K562 (cell line): ENCODE measurements around the gene GOT1. TPM values are rescaled to one million over a fixed set of nuclear protein-coding genes. Genes with fewer than 3 reads are reported as not detected.

Source experiments
- ASH1L ChIP-seq: fragments of 450-650 bp; IDR thresholded peaks from 2 replicates; pipeline ENCODE4 v1.6.1; 2018; ENCODE audit warnings: borderline replicate concordance, mild to moderate bottlenecking, low read depth; ENCODE audit not compliant: partially characterized antibody
- ATF6 ChIP-seq: sonication (generic); formaldehyde crosslinking; IDR thresholded peaks from 2 replicates; pipeline ENCODE4 v1.4.0; 2020; ENCODE audit warnings: mild to moderate bottlenecking, missing genetic modification reagents
- CREB5 ChIP-seq: fragments of 250-450 bp; sonication (Bioruptor Pico); IDR thresholded peaks from 2 replicates; pipeline ENCODE4 v1.5.0; 2020; ENCODE audit warnings: mild to moderate bottlenecking
- PHF21A ChIP-seq: fragments of 450-650 bp; IDR thresholded peaks from 2 replicates; pipeline ENCODE4 v1.6.1; 2017; ENCODE audit warnings: low read depth, borderline replicate concordance
- POLR2AphosphoS5 ChIP-seq: IDR thresholded peaks from 2 replicates; pipeline ENCODE4 v1.6.1; 2011; ENCODE audit warnings: mild to moderate bottlenecking, low read depth, low read length, moderate library complexity; ENCODE audit not compliant: control insufficient read depth, insufficient read depth
- PRPF4 ChIP-seq: fragments of 200-400 bp; formaldehyde crosslinking; IDR thresholded peaks from one replicate; pipeline ENCODE4 v1.6.1; 2017; ENCODE audit warnings: low read length, low read depth, mild to moderate bottlenecking; ENCODE audit not compliant: insufficient read depth, poor library complexity, severe bottlenecking
- PYGO2 ChIP-seq: fragments of 450-650 bp; IDR thresholded peaks from 2 replicates; pipeline ENCODE4 v1.6.1; 2016; ENCODE audit warnings: mild to moderate bottlenecking, missing genetic modification characterization, moderate library complexity, missing compliant biosample characterization
- RFX5 ChIP-seq: IDR thresholded peaks from 2 replicates; pipeline ENCODE4 v1.6.1; 2011; ENCODE audit warnings: low read depth, mild to moderate bottlenecking, improper control_type of control experiment, low read length
- TAL1 ChIP-seq: fragments of 450-650 bp; IDR thresholded peaks from 2 replicates; pipeline ENCODE4 v1.6.1; 2016; ENCODE audit warnings: mild to moderate bottlenecking
- U2AF2 ChIP-seq: fragments of 200-400 bp; formaldehyde crosslinking; optimal IDR thresholded peaks from 2 replicates; pipeline ENCODE3; 2017; ENCODE audit warnings: low read depth, mild to moderate bottlenecking, low read length
- ZKSCAN3 ChIP-seq: fragments of 250-450 bp; sonication (Bioruptor Pico); IDR thresholded peaks from 2 replicates; pipeline ENCODE4 v1.4.0; 2020
- ZNF778 ChIP-seq: fragments of 450-650 bp; formaldehyde crosslinking; IDR thresholded peaks from 2 replicates; pipeline ENCODE4 v1.4.0; 2020; ENCODE audit warnings: mild to moderate bottlenecking, moderate library complexity
- polyA plus RNA-seq, 8 experiments: library from polyadenylated mRNA; depleted of rRNA in 4 of 8; stranded (reverse) in 5 of 8; unstranded in 3 of 8; fragments of >200 nt; fragmentation: Nextera tagmentation in 2 of 8; fragmentation: Illumina TruSeq in 1 of 8; extraction: Ambion mirVana in 2 of 8; extraction: Trizol in 1 of 8; gene quantifications; 2 replicates each; pipeline versions ENCODE4 v1.2.1 to v1.2.3, GENCODE V29; 2011 to 2014; ENCODE audit warnings: inconsistent platforms in 1 of 8, missing spikeins in 1 of 8
- total RNA-seq, 7 experiments: library from RNA; depleted of rRNA in 6 of 7; stranded (reverse); fragments of >200 nt in 6 of 7; fragmentation: Illumina TruSeq in 2 of 7; extraction: Trizol in 2 of 7; gene quantifications; 2 replicates each; pipeline versions ENCODE4 v1.2.1 to v1.2.3, GENCODE V29; 2011 to 2021; ENCODE audit warnings: low replicate concordance in 1 of 7
- TF ChIP-seq, protein P1 (sequence below): fragments of 450-650 bp; IDR thresholded peaks from 2 replicates; pipeline ENCODE4 v1.6.1; 2016; ENCODE audit warnings: mild to moderate bottlenecking, moderate library complexity

Gene GOT1
- total and polyA plus RNA-seq, 9 of the 15 experiments (the other 6 are each of a cell fraction or from before 2014, with no cell fraction given) = 55.7 to 166 (median 75.4) TPM

GRCh38 chr10:99430451-99431189 lies at the start of gene GOT1 (continued):
- TF ChIP-seq, protein P1, sequence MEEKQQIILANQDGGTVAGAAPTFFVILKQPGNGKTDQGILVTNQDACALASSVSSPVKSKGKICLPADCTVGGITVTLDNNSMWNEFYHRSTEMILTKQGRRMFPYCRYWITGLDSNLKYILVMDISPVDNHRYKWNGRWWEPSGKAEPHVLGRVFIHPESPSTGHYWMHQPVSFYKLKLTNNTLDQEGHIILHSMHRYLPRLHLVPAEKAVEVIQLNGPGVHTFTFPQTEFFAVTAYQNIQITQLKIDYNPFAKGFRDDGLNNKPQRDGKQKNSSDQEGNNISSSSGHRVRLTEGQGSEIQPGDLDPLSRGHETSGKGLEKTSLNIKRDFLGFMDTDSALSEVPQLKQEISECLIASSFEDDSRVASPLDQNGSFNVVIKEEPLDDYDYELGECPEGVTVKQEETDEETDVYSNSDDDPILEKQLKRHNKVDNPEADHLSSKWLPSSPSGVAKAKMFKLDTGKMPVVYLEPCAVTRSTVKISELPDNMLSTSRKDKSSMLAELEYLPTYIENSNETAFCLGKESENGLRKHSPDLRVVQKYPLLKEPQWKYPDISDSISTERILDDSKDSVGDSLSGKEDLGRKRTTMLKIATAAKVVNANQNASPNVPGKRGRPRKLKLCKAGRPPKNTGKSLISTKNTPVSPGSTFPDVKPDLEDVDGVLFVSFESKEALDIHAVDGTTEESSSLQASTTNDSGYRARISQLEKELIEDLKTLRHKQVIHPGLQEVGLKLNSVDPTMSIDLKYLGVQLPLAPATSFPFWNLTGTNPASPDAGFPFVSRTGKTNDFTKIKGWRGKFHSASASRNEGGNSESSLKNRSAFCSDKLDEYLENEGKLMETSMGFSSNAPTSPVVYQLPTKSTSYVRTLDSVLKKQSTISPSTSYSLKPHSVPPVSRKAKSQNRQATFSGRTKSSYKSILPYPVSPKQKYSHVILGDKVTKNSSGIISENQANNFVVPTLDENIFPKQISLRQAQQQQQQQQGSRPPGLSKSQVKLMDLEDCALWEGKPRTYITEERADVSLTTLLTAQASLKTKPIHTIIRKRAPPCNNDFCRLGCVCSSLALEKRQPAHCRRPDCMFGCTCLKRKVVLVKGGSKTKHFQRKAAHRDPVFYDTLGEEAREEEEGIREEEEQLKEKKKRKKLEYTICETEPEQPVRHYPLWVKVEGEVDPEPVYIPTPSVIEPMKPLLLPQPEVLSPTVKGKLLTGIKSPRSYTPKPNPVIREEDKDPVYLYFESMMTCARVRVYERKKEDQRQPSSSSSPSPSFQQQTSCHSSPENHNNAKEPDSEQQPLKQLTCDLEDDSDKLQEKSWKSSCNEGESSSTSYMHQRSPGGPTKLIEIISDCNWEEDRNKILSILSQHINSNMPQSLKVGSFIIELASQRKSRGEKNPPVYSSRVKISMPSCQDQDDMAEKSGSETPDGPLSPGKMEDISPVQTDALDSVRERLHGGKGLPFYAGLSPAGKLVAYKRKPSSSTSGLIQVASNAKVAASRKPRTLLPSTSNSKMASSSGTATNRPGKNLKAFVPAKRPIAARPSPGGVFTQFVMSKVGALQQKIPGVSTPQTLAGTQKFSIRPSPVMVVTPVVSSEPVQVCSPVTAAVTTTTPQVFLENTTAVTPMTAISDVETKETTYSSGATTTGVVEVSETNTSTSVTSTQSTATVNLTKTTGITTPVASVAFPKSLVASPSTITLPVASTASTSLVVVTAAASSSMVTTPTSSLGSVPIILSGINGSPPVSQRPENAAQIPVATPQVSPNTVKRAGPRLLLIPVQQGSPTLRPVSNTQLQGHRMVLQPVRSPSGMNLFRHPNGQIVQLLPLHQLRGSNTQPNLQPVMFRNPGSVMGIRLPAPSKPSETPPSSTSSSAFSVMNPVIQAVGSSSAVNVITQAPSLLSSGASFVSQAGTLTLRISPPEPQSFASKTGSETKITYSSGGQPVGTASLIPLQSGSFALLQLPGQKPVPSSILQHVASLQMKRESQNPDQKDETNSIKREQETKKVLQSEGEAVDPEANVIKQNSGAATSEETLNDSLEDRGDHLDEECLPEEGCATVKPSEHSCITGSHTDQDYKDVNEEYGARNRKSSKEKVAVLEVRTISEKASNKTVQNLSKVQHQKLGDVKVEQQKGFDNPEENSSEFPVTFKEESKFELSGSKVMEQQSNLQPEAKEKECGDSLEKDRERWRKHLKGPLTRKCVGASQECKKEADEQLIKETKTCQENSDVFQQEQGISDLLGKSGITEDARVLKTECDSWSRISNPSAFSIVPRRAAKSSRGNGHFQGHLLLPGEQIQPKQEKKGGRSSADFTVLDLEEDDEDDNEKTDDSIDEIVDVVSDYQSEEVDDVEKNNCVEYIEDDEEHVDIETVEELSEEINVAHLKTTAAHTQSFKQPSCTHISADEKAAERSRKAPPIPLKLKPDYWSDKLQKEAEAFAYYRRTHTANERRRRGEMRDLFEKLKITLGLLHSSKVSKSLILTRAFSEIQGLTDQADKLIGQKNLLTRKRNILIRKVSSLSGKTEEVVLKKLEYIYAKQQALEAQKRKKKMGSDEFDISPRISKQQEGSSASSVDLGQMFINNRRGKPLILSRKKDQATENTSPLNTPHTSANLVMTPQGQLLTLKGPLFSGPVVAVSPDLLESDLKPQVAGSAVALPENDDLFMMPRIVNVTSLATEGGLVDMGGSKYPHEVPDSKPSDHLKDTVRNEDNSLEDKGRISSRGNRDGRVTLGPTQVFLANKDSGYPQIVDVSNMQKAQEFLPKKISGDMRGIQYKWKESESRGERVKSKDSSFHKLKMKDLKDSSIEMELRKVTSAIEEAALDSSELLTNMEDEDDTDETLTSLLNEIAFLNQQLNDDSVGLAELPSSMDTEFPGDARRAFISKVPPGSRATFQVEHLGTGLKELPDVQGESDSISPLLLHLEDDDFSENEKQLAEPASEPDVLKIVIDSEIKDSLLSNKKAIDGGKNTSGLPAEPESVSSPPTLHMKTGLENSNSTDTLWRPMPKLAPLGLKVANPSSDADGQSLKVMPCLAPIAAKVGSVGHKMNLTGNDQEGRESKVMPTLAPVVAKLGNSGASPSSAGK = peak; percentile 74
- TF ChIP-seq ZKSCAN3 (CRISPR knock-in tag) (no peak), POLR2AphosphoS5 (peak; percentile 68), ZNF778 (CRISPR knock-in tag) (no peak), PRPF4 (peak; percentile 65), TAL1 (no peak), U2AF2 (no peak), RFX5 (peak; percentile 69; the same call in 1 of the 2 replicates), CREB5 (CRISPR knock-in tag) (no peak), PYGO2 (tag) (no peak), ATF6 (CRISPR knock-in tag) (no peak), PHF21A (no peak), ASH1L (peak; percentile 95)
